Testis (tissue), 3 donors: Measurements from ENCODE around the gene TBC1D10B. TPM values are rescaled to one million over a fixed set of nuclear protein-coding genes. Genes with fewer than 3 reads are reported as not detected.
A peak's percentile ranks its signal among the peaks of the same experiment; 100 is the strongest.
"Not testable (repeated sequence)": the region's sequence is repeated elsewhere in the genome, so short reads cannot be mapped to it uniquely, and the experiment has no call there.

Experiments used
- DNase-seq: peaks from one replicate; pipeline ENCODE4 v3.0.0-alpha.2; 2019
- H3K27ac ChIP-seq, 2 donors: fragments of 200-600 bp; sonication (generic); one replicate each; pipeline ENCODE4 v1.5.1; 2019
- H3K27me3 ChIP-seq: fragments of 200-600 bp; sonication (generic); one replicate; pipeline ENCODE4 v1.5.1; 2019
- H3K36me3 ChIP-seq: fragments of 200-600 bp; sonication (generic); one replicate; pipeline ENCODE4 v1.5.1; 2017; ENCODE audit warnings: low read depth; ENCODE audit errors: missing control alignments
- H3K4me1 ChIP-seq: fragments of 200-600 bp; sonication (generic); one replicate; pipeline ENCODE4 v1.5.1; 2019
- H3K4me3 ChIP-seq, 2 donors: fragments of 200-600 bp; sonication (generic); one replicate each; pipeline ENCODE4 v1.5.1; 2017 to 2019
- H3K9me3 ChIP-seq: fragments of 200-600 bp; sonication (generic); one replicate; pipeline ENCODE4 v1.5.1; 2017
- CTCF ChIP-seq, 3 experiments: fragments of 450-650 bp in 2 of 3; fragments of 200-600 bp in 1 of 3; sonication (generic) in 1 of 3; IDR thresholded peaks; one replicate each; pipeline ENCODE4 v1.5.1; 2016 to 2019; ENCODE audit warnings: antibody characterized with exemption in 3 of 3, mild to moderate bottlenecking in 2 of 3, moderate library complexity in 1 of 3
- POLR2A ChIP-seq: fragments of 450-650 bp; IDR thresholded peaks from one replicate; pipeline ENCODE4 v1.6.1; 2017; ENCODE audit warnings: antibody characterized with exemption, mild to moderate bottlenecking, moderate library complexity
- WGBS, 2 donors: methylation state at CpG; one replicate each; pipeline ENCODE4 v1.1.5; 2018; 5-methylcytosine and 5-hydroxymethylcytosine counted together
- intact Hi-C: fragments of 100-400 bp; cut with DNase I; formaldehyde crosslinking; loops from one replicate; pipeline ENCODE4 v1.15.1; 2023; ENCODE audit warnings: low total_unique reads
- polyA plus RNA-seq: library from polyadenylated mRNA; stranded (reverse); fragments of 350-450 nt; fragmentation: Illumina TruSeq; extraction: RNeasy Lipid Tissue Mini Kit (QIAGEN cat#74804); gene quantifications from one replicate; pipeline ENCODE4 v1.2.3, GENCODE V29; 2014; ENCODE audit warnings: low read depth, low replicate concordance; ENCODE audit not compliant: insufficient read depth
- total RNA-seq, 2 donors: library from RNA; depleted of rRNA; stranded (reverse); fragments of >200 nt; gene quantifications; one replicate each; pipeline ENCODE4 v1.2.3, GENCODE V29; 2016

The TBC1D10B gene
- total and polyA plus RNA-seq, 3 donors from 2014 or later: 60.5 to 86.2 (median 64.0) TPM

GRCh38 chr16:30397056-30397455 lies 26.8 kb upstream of the TBC1D10B start:
- intact Hi-C loops: no loop called here
- no peaks in the 10 kb centered on the region for H3K9me3 ChIP-seq
- H3K4me3 ChIP-seq: no peak overlapping the region
- H3K36me3 ChIP-seq: no peaks in the 10 kb centered on the region
- TF ChIP-seq POLR2A (no peak), CTCF (IDR thresholded peaks at IDR 0.05) (no peak)
- H3K4me1 ChIP-seq: peaks cover 6% of the 10 kb centered on the region
- no peak overlapping the region for H3K27ac ChIP-seq
- 70 to 76% methylated on average over 4 of the region's 4 CpGs for WGBS, 2 donors
- no peaks in the 10 kb centered on the region for H3K27me3 ChIP-seq
- DNase-seq: no peak

GRCh38 chr16:30396627-30397026 lies 26.3 kb upstream of the TBC1D10B start:
- H3K4me1 ChIP-seq, H3K27ac ChIP-seq, H3K4me3 ChIP-seq, H3K27me3 ChIP-seq, DNase-seq, intact Hi-C loops, H3K36me3 ChIP-seq, H3K9me3 ChIP-seq: not testable (repeated sequence)
- 58 to 70% methylated on average over 4 of the region's 4 CpGs for WGBS, 2 donors

- DNase-seq: no peak
- Histone ChIP-seq H3K27me3 (no peaks in the 10 kb centered on the region), H3K27ac (peak overlapping the region in 1 of 2 donors; percentile 85), H3K4me3 (peak overlapping the region; percentile 63 to 85), H3K36me3 (no peaks in the 10 kb centered on the region), H3K9me3 (no peaks in the 10 kb centered on the region), H3K4me1 (peaks cover 6% of the 10 kb centered on the region)
- 9 to 10% methylated on average over 13 of the region's 13 CpGs for WGBS, 2 donors
- TF ChIP-seq POLR2A (no peak), CTCF (IDR thresholded peaks at IDR 0.05) (no peak)
- intact Hi-C loops: no loop called here
Observed at GRCh38 chr16:30395992-30396585, 25.8 kb upstream of the TBC1D10B start.

- Histone ChIP-seq H3K4me1 (peaks cover 6% of the 10 kb centered on the region), H3K36me3 (no peaks in the 10 kb centered on the region), H3K4me3 (peak within 1 kb of the TSS; percentile 63 to 85), H3K9me3 (no peaks in the 10 kb centered on the region), H3K27ac (peak within 1 kb of the TSS; percentile 53 to 85), H3K27me3 (no peaks in the 10 kb centered on the region)
- peak; percentile 6 to 23 (median 15) for TF ChIP-seq CTCF (IDR thresholded peaks at IDR 0.05)
- no peak for TF ChIP-seq POLR2A
- intact Hi-C loops: no loop called here
- DNase-seq: peak; percentile 91
- 0 to 1% methylated on average over 8 to 36 of the region's 103 CpGs for WGBS, 2 donors
Observed at GRCh38 chr16:30395155-30395991, 25.1 kb upstream of the TBC1D10B start, which contains the start of gene ZNF48. Gene ZNF48 (plus strand): TSS chr16:30395420. CDS start chr16:30395795, 375 bp downstream.

- H3K36me3 ChIP-seq: no peaks in the 10 kb centered on the region
- H3K4me3 ChIP-seq: peak overlapping the region; percentile 63 to 85
- no peak for DNase-seq
- H3K4me1 ChIP-seq: peaks cover 6% of the 10 kb centered on the region
- WGBS, 2 donors: 1 to 2% methylated on average over 31 of the region's 31 CpGs
- H3K27me3 ChIP-seq: no peaks in the 10 kb centered on the region
- TF ChIP-seq POLR2A (no peak), CTCF (IDR thresholded peaks at IDR 0.05) (no peak)
- H3K9me3 ChIP-seq: no peaks in the 10 kb centered on the region
- intact Hi-C loops: no loop called here
- peak overlapping the region; percentile 53 to 85 for H3K27ac ChIP-seq
Observed at GRCh38 chr16:30394592-30395154, 24.4 kb upstream of the TBC1D10B start.
